Measurements from ENCODE around the gene EMILIN3.

The EMILIN3 gene

GRCh38 chr20:41356951-41357350 is 9.7 kb downstream of the EMILIN3 start:
- Histone ChIP-seq H3K4me3 (no peak overlapping the region), H3K9ac (ENCODE audit: insufficient read length) (no peak overlapping the region), H3K9me3 (ENCODE audit: low read depth, low read length) (no peaks in the 10 kb centered on the region), H3K27ac (no peak overlapping the region), H3K36me3 (ENCODE audit: insufficient read depth, low read length) (no peaks in the 10 kb centered on the region)
- TF ChIP-seq FOXP2 (optimal IDR thresholded peaks at IDR 0.05; ENCODE audit: control extremely low read depth, extremely low read length, insufficient read depth) (no peak), EZH2 (IDR thresholded peaks at IDR 0.05) (no peak), POLR2AphosphoS5 (IDR thresholded peaks at IDR 0.05; ENCODE audit: borderline replicate concordance, low read depth, low read length) (no peak)
- DNase-seq (ENCODE audit: low read depth, low spot score), result no peak

DNA sequence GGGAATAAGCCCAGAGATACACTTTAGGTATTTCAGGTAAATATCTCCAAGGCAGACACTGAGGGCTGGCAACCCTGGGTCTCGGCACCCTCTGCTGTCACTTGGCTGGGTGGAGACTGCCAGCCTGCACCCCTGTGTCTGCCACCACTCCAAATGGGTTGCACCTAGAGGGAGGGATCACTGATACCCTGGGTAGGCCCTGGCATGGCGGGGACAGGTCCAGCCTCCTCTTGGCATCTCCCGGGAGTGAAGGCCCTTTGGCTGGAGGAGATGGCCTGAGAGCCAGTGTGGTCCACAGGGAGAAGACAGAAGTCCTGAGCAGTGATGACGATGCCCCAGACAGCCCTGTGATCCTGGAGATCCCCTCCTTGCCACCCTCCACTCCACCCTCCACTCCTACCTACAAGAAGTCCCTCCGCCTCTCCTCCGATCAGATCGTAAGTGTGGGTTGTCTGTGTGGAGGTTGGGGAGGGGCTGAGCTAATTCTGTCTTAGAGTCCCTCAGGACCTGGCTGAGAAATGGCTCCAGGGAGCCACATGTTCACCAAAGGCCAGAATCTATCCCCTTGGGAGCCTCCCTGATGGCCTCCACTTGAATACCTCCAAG is 10.9 kb downstream of the EMILIN3 start:
- no peak for DNase-seq (ENCODE audit: low read depth, low spot score)
- H3K36me3 ChIP-seq (ENCODE audit: insufficient read depth, low read length), result no peaks in the 10 kb centered on the region
- no peak overlapping the region for H3K27ac ChIP-seq
- no peak overlapping the region for H3K4me3 ChIP-seq
- no peak for TF ChIP-seq POLR2AphosphoS5 (IDR thresholded peaks at IDR 0.05; ENCODE audit: borderline replicate concordance, low read depth, low read length)
- TF ChIP-seq EZH2 (IDR thresholded peaks at IDR 0.05), result no peak
- no peak for TF ChIP-seq FOXP2 (optimal IDR thresholded peaks at IDR 0.05; ENCODE audit: control extremely low read depth, extremely low read length, insufficient read depth)
- H3K9ac ChIP-seq (ENCODE audit: insufficient read length), result no peak overlapping the region
- H3K9me3 ChIP-seq (ENCODE audit: low read depth, low read length), result no peaks in the 10 kb centered on the region

- TF ChIP-seq POLR2AphosphoS5 (IDR thresholded peaks at IDR 0.05; ENCODE audit: borderline replicate concordance, low read depth, low read length) (no peak), FOXP2 (optimal IDR thresholded peaks at IDR 0.05; ENCODE audit: control extremely low read depth, extremely low read length, insufficient read depth) (no peak), EZH2 (IDR thresholded peaks at IDR 0.05) (no peak)
- no peaks in the 10 kb centered on the region for H3K36me3 ChIP-seq (ENCODE audit: insufficient read depth, low read length)
- no peaks in the 10 kb centered on the region for H3K9me3 ChIP-seq (ENCODE audit: low read depth, low read length)
- no peak for DNase-seq (ENCODE audit: low read depth, low spot score)
- H3K4me3 ChIP-seq, result no peak overlapping the region
- no peak overlapping the region for H3K27ac ChIP-seq
- no peak overlapping the region for H3K9ac ChIP-seq (ENCODE audit: insufficient read length)
These were observed 11.4 kb downstream of the EMILIN3 start for GRCh38 chr20:41355192-41355591.

GRCh38 chr20:41353530-41353929 is 13.1 kb downstream of the EMILIN3 start:
- Histone ChIP-seq H3K9me3 (ENCODE audit: low read depth, low read length) (no peaks in the 10 kb centered on the region), H3K4me3 (no peak overlapping the region), H3K27ac (no peak overlapping the region), H3K36me3 (ENCODE audit: insufficient read depth, low read length) (no peaks in the 10 kb centered on the region), H3K9ac (ENCODE audit: insufficient read length) (no peak overlapping the region)
- TF ChIP-seq POLR2AphosphoS5 (IDR thresholded peaks at IDR 0.05; ENCODE audit: borderline replicate concordance, low read depth, low read length) (no peak), FOXP2 (optimal IDR thresholded peaks at IDR 0.05; ENCODE audit: control extremely low read depth, extremely low read length, insufficient read depth) (no peak), EZH2 (IDR thresholded peaks at IDR 0.05) (no peak)
- no peak for DNase-seq (ENCODE audit: low read depth, low spot score)

DNA sequence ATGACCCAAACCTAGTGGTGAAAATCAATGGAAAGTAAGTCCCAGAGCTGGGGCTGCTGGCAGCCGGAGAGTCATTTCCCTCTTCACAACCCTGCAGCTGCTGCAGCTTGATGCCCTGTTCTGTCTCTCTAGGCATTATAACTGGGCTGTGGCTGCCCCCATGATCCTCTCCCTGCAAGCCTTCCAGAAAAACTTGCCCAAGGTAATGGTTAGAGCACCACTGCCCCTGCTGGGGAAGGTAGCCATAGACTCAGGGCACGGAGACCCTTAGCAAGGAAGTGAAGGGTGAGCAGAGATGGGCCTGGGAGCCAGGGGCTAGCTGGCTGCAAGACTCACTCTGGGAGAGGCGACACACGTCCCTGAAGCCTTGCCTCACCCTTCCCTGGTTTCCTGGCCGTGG is 14.0 kb downstream of the EMILIN3 start:
- no peak for TF ChIP-seq EZH2 (IDR thresholded peaks at IDR 0.05)
- no peak for TF ChIP-seq POLR2AphosphoS5 (IDR thresholded peaks at IDR 0.05; ENCODE audit: borderline replicate concordance, low read depth, low read length)
- TF ChIP-seq FOXP2 (optimal IDR thresholded peaks at IDR 0.05; ENCODE audit: control extremely low read depth, extremely low read length, insufficient read depth), result no peak
- DNase-seq (ENCODE audit: low read depth, low spot score), result no peak

GRCh38 chr20:41352106-41352505 is 14.5 kb downstream of the EMILIN3 start:
- H3K9ac ChIP-seq (ENCODE audit: insufficient read length), result no peak overlapping the region
- no peak for DNase-seq (ENCODE audit: low read depth, low spot score)
- H3K9me3 ChIP-seq (ENCODE audit: low read depth, low read length), result no peaks in the 10 kb centered on the region
- no peak overlapping the region for H3K27ac ChIP-seq
- TF ChIP-seq FOXP2 (optimal IDR thresholded peaks at IDR 0.05; ENCODE audit: control extremely low read depth, extremely low read length, insufficient read depth) (no peak), POLR2AphosphoS5 (IDR thresholded peaks at IDR 0.05; ENCODE audit: borderline replicate concordance, low read depth, low read length) (no peak), EZH2 (IDR thresholded peaks at IDR 0.05) (no peak)
- H3K36me3 ChIP-seq (ENCODE audit: insufficient read depth, low read length), result no peaks in the 10 kb centered on the region
- H3K4me3 ChIP-seq, result no peak overlapping the region

More for the DNA sequence above, 14.0 kb downstream of the EMILIN3 start:
- Histone ChIP-seq H3K27ac (no peak overlapping the region), H3K9ac (ENCODE audit: insufficient read length) (no peak overlapping the region), H3K4me3 (no peak overlapping the region), H3K9me3 (ENCODE audit: low read depth, low read length) (no peaks in the 10 kb centered on the region), H3K36me3 (ENCODE audit: insufficient read depth, low read length) (no peaks in the 10 kb centered on the region)

DNA sequence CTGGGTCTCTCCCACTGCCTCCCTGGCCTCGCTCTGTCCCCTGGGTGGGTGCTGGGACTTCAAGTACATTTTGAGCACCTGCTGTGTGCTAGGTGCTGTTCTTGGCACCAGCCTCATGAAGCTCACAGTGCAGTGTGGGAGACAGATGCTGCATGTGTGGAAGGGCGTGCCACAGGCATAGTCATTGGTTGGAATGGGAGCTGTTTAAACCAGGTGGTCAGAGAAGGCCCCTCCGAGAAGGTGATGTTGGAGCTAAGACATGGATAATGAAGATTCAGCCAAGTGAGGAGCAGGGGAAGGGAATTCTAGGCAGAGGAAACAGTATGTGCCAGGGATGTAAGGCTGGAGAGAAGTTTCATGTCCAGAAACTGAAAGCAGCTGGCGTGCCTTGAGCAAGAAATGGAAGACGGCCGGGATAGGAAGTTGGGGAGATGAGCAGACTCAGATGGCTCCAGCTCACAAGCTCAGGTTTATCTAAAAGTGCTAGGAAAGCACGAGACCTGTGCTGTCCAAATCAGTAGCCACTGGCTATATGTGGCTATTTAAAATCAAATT is 16.1 kb downstream of the EMILIN3 start:
- no peaks in the 10 kb centered on the region for H3K9me3 ChIP-seq (ENCODE audit: low read depth, low read length)
- no peak overlapping the region for H3K27ac ChIP-seq
- TF ChIP-seq FOXP2 (optimal IDR thresholded peaks at IDR 0.05; ENCODE audit: control extremely low read depth, extremely low read length, insufficient read depth), result no peak
- TF ChIP-seq POLR2AphosphoS5 (IDR thresholded peaks at IDR 0.05; ENCODE audit: borderline replicate concordance, low read depth, low read length), result no peak
- no peak for TF ChIP-seq EZH2 (IDR thresholded peaks at IDR 0.05)
- no peak overlapping the region for H3K4me3 ChIP-seq
- no peak overlapping the region for H3K9ac ChIP-seq (ENCODE audit: insufficient read length)
- H3K36me3 ChIP-seq (ENCODE audit: insufficient read depth, low read length), result no peaks in the 10 kb centered on the region
- no peak for DNase-seq (ENCODE audit: low read depth, low spot score)

GRCh38 chr20:41349943-41350342 is 16.7 kb downstream of the EMILIN3 start:
- DNase-seq (ENCODE audit: low read depth, low spot score), result no peak
- Histone ChIP-seq H3K9ac (ENCODE audit: insufficient read length) (no peak overlapping the region), H3K36me3 (ENCODE audit: insufficient read depth, low read length) (no peaks in the 10 kb centered on the region), H3K9me3 (ENCODE audit: low read depth, low read length) (no peaks in the 10 kb centered on the region), H3K4me3 (no peak overlapping the region), H3K27ac (no peak overlapping the region)
- no peak for TF ChIP-seq POLR2AphosphoS5 (IDR thresholded peaks at IDR 0.05; ENCODE audit: borderline replicate concordance, low read depth, low read length)
- TF ChIP-seq FOXP2 (optimal IDR thresholded peaks at IDR 0.05; ENCODE audit: control extremely low read depth, extremely low read length, insufficient read depth), result no peak
- no peak for TF ChIP-seq EZH2 (IDR thresholded peaks at IDR 0.05)

DNA sequence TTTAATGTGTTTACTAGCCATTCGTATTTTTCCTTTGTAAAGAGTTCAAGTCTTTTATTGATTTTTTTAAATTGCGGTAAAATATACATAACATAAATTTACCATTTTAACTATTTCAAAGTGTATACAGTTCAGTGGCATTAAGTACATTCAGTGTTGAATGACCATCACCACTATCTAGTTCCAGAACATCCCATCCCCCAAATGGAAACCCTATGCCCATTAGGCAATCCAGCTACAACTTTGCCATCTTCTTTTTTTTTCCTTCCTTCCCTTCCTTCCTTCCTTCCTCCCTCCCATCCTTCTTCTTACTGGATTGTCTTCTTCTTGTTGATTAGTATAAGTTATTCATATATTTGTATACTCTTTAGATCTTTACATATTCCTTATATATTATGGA is 17.4 kb downstream of the EMILIN3 start:
- Histone ChIP-seq H3K9me3 (ENCODE audit: low read depth, low read length) (no peaks in the 10 kb centered on the region), H3K9ac (ENCODE audit: insufficient read length) (no peak overlapping the region), H3K4me3 (no peak overlapping the region), H3K27ac (no peak overlapping the region), H3K36me3 (ENCODE audit: insufficient read depth, low read length) (no peaks in the 10 kb centered on the region)
- DNase-seq (ENCODE audit: low read depth, low spot score), result no peak
- TF ChIP-seq POLR2AphosphoS5 (IDR thresholded peaks at IDR 0.05; ENCODE audit: borderline replicate concordance, low read depth, low read length), result no peak
- TF ChIP-seq EZH2 (IDR thresholded peaks at IDR 0.05), result no peak
- TF ChIP-seq FOXP2 (optimal IDR thresholded peaks at IDR 0.05; ENCODE audit: control extremely low read depth, extremely low read length, insufficient read depth), result no peak
